Keratinocyte (primary cell): ENCODE measurements around the gene XRRA1. TPM values are rescaled to one million over a fixed set of nuclear protein-coding genes. Genes with fewer than 3 reads are reported as not detected.

ENCODE experiments used
- DNase-seq: peaks from one replicate; pipeline ENCODE4 v3.0.0-alpha.2; 2011; ENCODE audit warnings: low read depth, missing footprints, low spot score
- FAIRE-seq: peaks from 2 replicates; lab custom pipeline; 2011; peaks lifted over from hg19 to GRCh38; lab: Jason Lieb, UNC
- H2AFZ ChIP-seq: 2 replicates; pipeline ENCODE4 v1.6.0; 2012; ENCODE audit warnings: low read length, control low read depth, inconsistent platforms; ENCODE audit not compliant: control insufficient read depth
- H3K27ac ChIP-seq: 2 replicates; pipeline ENCODE4 v1.5.1; 2011; ENCODE audit warnings: low read length; ENCODE audit not compliant: control insufficient read depth, insufficient read depth
- H3K27me3 ChIP-seq: 3 replicates; pipeline ENCODE4 v1.6.0; 2011; ENCODE audit warnings: low read length; ENCODE audit not compliant: control insufficient read depth, insufficient read depth; ENCODE audit errors: extremely low read depth
- H3K36me3 ChIP-seq, 2 experiments: 2 replicates in 1 of 2; 3 replicates in 1 of 2; pipeline ENCODE4 v1.5.1; 2011; ENCODE audit warnings: low read length in 2 of 2, mild to moderate bottlenecking in 1 of 2; ENCODE audit not compliant: control insufficient read depth in 2 of 2, insufficient read depth in 2 of 2; ENCODE audit errors: extremely low read depth in 1 of 2
- H3K4me1 ChIP-seq: 3 replicates; pipeline ENCODE4 v1.5.1; 2011; ENCODE audit warnings: low read length; ENCODE audit not compliant: control insufficient read depth, insufficient read depth; ENCODE audit errors: extremely low read depth
- H3K4me2 ChIP-seq: 3 replicates; pipeline ENCODE4 v1.6.0; 2011; ENCODE audit warnings: low read depth, low read length; ENCODE audit not compliant: control insufficient read depth, insufficient read depth; ENCODE audit errors: extremely low read depth
- H3K4me3 ChIP-seq, 3 experiments: fragments of 200-600 bp in 1 of 3; sonication (generic) in 1 of 3; 2 replicates in 2 of 3; 3 replicates in 1 of 3; pipeline ENCODE4 v1.5.1; 2011 to 2016; ENCODE audit warnings: low read length in 3 of 3, mild to moderate bottlenecking in 3 of 3, control low read depth in 2 of 3, inconsistent platforms in 1 of 3, low read depth in 1 of 3, mixed read lengths in 1 of 3, mixed run types in 1 of 3, moderate library complexity in 1 of 3; ENCODE audit not compliant: control insufficient read depth in 2 of 3, insufficient read depth in 2 of 3; ENCODE audit errors: extremely low read depth in 1 of 3
- H3K79me2 ChIP-seq: 2 replicates; pipeline ENCODE4 v1.6.0; 2012; ENCODE audit warnings: low read length; ENCODE audit not compliant: control insufficient read depth, insufficient read depth
- H3K9ac ChIP-seq: 3 replicates; pipeline ENCODE4 v1.6.0; 2011; ENCODE audit warnings: low read length; ENCODE audit not compliant: control insufficient read depth, insufficient read depth; ENCODE audit errors: extremely low read depth
- H3K9me1 ChIP-seq: 3 replicates; pipeline ENCODE4 v1.6.0; 2011; ENCODE audit warnings: low read length; ENCODE audit not compliant: control insufficient read depth, insufficient read depth; ENCODE audit errors: extremely low read depth
- H3K9me3 ChIP-seq: 2 replicates; pipeline ENCODE4 v1.5.1; 2012; ENCODE audit warnings: low read depth, low read length; ENCODE audit not compliant: control insufficient read depth
- H4K20me1 ChIP-seq: 3 replicates; pipeline ENCODE4 v1.6.0; 2011; ENCODE audit warnings: low read length; ENCODE audit not compliant: control insufficient read depth, insufficient read depth; ENCODE audit errors: extremely low read depth
- CTCF ChIP-seq, 3 experiments: IDR thresholded peaks in 1 of 3; conservative IDR thresholded peaks in 1 of 3; optimal IDR thresholded peaks in 1 of 3; 2 replicates in 2 of 3; 3 replicates in 1 of 3; pipeline versions ENCODE3 to v1.5.1; 2011; ENCODE audit warnings: low read length in 3 of 3, mild to moderate bottlenecking in 3 of 3, moderate library complexity in 2 of 3, control low read depth in 1 of 3, inconsistent platforms in 1 of 3; ENCODE audit not compliant: insufficient read depth in 2 of 3; ENCODE audit errors: extremely low read depth in 1 of 3
- EZH2 ChIP-seq: IDR thresholded peaks from one replicate; pipeline ENCODE4 v1.6.1; 2012; ENCODE audit warnings: inconsistent platforms, mild to moderate bottlenecking, low read length, moderate library complexity
- dilution Hi-C: fragments of 300-500 bp; cut with MboI; formaldehyde crosslinking; loops from one replicate; pipeline ENCODE4 v1.7.0; 2020; ENCODE audit warnings: low sequenced_read_pairs; ENCODE audit not compliant: extremely low pct_ligation_motif_present
- polyA plus RNA-seq, 5 experiments: library from polyadenylated mRNA; depleted of rRNA in 3 of 5; stranded (reverse) in 3 of 5; stranded (forward) in 1 of 5; unstranded in 1 of 5; fragments of >200 nt; gene quantifications; 1 replicate in 1 of 5; 2 replicates in 3 of 5; 3 replicates in 1 of 5; pipeline versions ENCODE4 v1.2.1 to v1.2.3, GENCODE V29; 2011 to 2012; ENCODE audit warnings: missing spikeins in 2 of 5, low read depth in 1 of 5, low replicate concordance in 1 of 5

Gene XRRA1
- polyA plus RNA-seq, 1 donor (not counting 4 experiments of a cell fraction or from before 2014, with no cell fraction given), result 9.1 TPM

GRCh38 chr11:74980634-74981033, 31.7 kb upstream of the XRRA1 start:
- dilution Hi-C loops, result no loop called here

GRCh38 chr11:74978041-74978440, 29.1 kb upstream of the XRRA1 start:
- peaks cover 16 to 20% of the 10 kb centered on the region in 2 experiments for H3K36me3 ChIP-seq
- no peaks in the 10 kb centered on the region for H3K27me3 ChIP-seq
- H3K27ac ChIP-seq, result no peak overlapping the region
- DNase-seq (no peak), FAIRE-seq (no peak)
- H2AFZ ChIP-seq, result no peak overlapping the region
- no peak overlapping the region for H3K4me3 ChIP-seq
- no peak overlapping the region for H3K9ac ChIP-seq
- TF ChIP-seq EZH2 (no peak), CTCF (optimal IDR thresholded peaks at IDR 0.05 in 1 of 3, IDR thresholded peaks at IDR 0.05 in 1 of 3, conservative IDR thresholded peaks at IDR 0.05 in 1 of 3; ENCODE audit: extremely low read depth in 1 of 3, insufficient read depth in 2 of 3, low read length in 3 of 3) (no peak)
- no peak overlapping the region for H3K4me2 ChIP-seq
- dilution Hi-C loops, result no loop called here
- H3K79me2 ChIP-seq, result peaks cover 7% of the 10 kb centered on the region
- no peaks in the 10 kb centered on the region for H4K20me1 ChIP-seq
- no peaks in the 10 kb centered on the region for H3K9me1 ChIP-seq
- no peaks in the 10 kb centered on the region for H3K9me3 ChIP-seq
- H3K4me1 ChIP-seq, result no peaks in the 10 kb centered on the region

More at GRCh38 chr11:74980634-74981033, 31.7 kb upstream of the XRRA1 start:
- Histone ChIP-seq H3K4me2 (no peak overlapping the region), H3K9me1 (no peaks in the 10 kb centered on the region), H4K20me1 (no peaks in the 10 kb centered on the region), H3K27me3 (no peaks in the 10 kb centered on the region), H3K9ac (no peak overlapping the region), H3K36me3 (peaks cover 6 to 10% of the 10 kb centered on the region in 2 experiments), H3K4me3 (no peak overlapping the region), H3K9me3 (no peaks in the 10 kb centered on the region), H3K79me2 (no peaks in the 10 kb centered on the region), H3K4me1 (no peaks in the 10 kb centered on the region), H2AFZ (no peak overlapping the region), H3K27ac (no peak overlapping the region)
- FAIRE-seq, result no peak
- no peak for TF ChIP-seq EZH2
- TF ChIP-seq CTCF (optimal IDR thresholded peaks at IDR 0.05 in 1 of 3, IDR thresholded peaks at IDR 0.05 in 1 of 3, conservative IDR thresholded peaks at IDR 0.05 in 1 of 3; ENCODE audit: extremely low read depth in 1 of 3, insufficient read depth in 2 of 3, low read length in 3 of 3), result no peak
- no peak for DNase-seq
